Thoracic aorta (tissue), 2 donors: ENCODE data around the gene RGS11. TPM values are rescaled to one million over a fixed set of nuclear protein-coding genes. Genes with fewer than 3 reads are reported as not detected.

Experiments
- ATAC-seq: fragments of 150-250 bp; one replicate; pipeline ENCODE4 v1.8.0; 2017; ENCODE audit warnings: low read depth; ENCODE audit not compliant: insufficient number of reproducible peaks, low FRiP score
- DNase-seq: peaks from one replicate; pipeline ENCODE4 v3.0.0-alpha.2; 2020; ENCODE audit warnings: low spot score
- H3K27ac ChIP-seq, 2 donors: fragments of 200-600 bp; sonication (generic); 1 replicate in 1 of 2; 2 replicates in 1 of 2; pipeline ENCODE4 v1.5.1; 2016; ENCODE audit warnings: mild to moderate bottlenecking in 2 of 2, moderate library complexity in 2 of 2
- H3K27me3 ChIP-seq: fragments of 200-600 bp; sonication (generic); replicated peaks from 2 replicates; pipeline ENCODE4 v1.6.0; 2016; ENCODE audit warnings: mild to moderate bottlenecking; ENCODE audit not compliant: insufficient read depth
- H3K36me3 ChIP-seq: fragments of 200-600 bp; sonication (generic); one replicate; pipeline ENCODE4 v1.5.1; 2016
- H3K4me1 ChIP-seq, 2 donors: fragments of 200-600 bp; sonication (generic); 1 replicate in 1 of 2; 2 replicates in 1 of 2; pipeline versions ENCODE4 v1.5.1 to v1.6.0; 2016; ENCODE audit warnings: low read depth in 2 of 2, mild to moderate bottlenecking in 1 of 2; ENCODE audit not compliant: control insufficient read depth in 1 of 2
- H3K4me3 ChIP-seq: fragments of 200-600 bp; sonication (generic); 2 replicates; pipeline ENCODE4 v1.5.1; 2016; ENCODE audit warnings: mild to moderate bottlenecking
- H3K9me3 ChIP-seq: fragments of 200-600 bp; sonication (generic); 2 replicates; pipeline ENCODE4 v1.5.1; 2016
- total RNA-seq, 2 donors: library from RNA; depleted of rRNA; stranded (reverse); fragments of >200 nt; gene quantifications; one replicate each; pipeline versions ENCODE4 v1.1.0 to v1.2.3, GENCODE V29; 2016
- TF ChIP-seq, protein P1 (sequence below): fragments of 200-600 bp; sonication (generic); IDR thresholded peaks from one replicate; pipeline ENCODE4 v1.5.1; 2019; ENCODE audit warnings: antibody characterized with exemption

Gene RGS11
- total RNA-seq, 2 donors from 2014 or later, result 16.8 to 19.4 TPM

GRCh38 chr16:282491-282890, 6.7 kb upstream of the RGS11 start:
- Histone ChIP-seq H3K4me3 (no peak overlapping the region), H3K27me3 (no peaks in the 10 kb centered on the region), H3K4me1 (peaks cover 0 to 10% of the 10 kb centered on the region in 2 donors), H3K36me3 (no peaks in the 10 kb centered on the region), H3K9me3 (no peaks in the 10 kb centered on the region), H3K27ac (no peak overlapping the region)
- TF ChIP-seq, protein P1, sequence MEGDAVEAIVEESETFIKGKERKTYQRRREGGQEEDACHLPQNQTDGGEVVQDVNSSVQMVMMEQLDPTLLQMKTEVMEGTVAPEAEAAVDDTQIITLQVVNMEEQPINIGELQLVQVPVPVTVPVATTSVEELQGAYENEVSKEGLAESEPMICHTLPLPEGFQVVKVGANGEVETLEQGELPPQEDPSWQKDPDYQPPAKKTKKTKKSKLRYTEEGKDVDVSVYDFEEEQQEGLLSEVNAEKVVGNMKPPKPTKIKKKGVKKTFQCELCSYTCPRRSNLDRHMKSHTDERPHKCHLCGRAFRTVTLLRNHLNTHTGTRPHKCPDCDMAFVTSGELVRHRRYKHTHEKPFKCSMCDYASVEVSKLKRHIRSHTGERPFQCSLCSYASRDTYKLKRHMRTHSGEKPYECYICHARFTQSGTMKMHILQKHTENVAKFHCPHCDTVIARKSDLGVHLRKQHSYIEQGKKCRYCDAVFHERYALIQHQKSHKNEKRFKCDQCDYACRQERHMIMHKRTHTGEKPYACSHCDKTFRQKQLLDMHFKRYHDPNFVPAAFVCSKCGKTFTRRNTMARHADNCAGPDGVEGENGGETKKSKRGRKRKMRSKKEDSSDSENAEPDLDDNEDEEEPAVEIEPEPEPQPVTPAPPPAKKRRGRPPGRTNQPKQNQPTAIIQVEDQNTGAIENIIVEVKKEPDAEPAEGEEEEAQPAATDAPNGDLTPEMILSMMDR, result no peak
- DNase-seq, result no peak
- no peak for ATAC-seq

DNA sequence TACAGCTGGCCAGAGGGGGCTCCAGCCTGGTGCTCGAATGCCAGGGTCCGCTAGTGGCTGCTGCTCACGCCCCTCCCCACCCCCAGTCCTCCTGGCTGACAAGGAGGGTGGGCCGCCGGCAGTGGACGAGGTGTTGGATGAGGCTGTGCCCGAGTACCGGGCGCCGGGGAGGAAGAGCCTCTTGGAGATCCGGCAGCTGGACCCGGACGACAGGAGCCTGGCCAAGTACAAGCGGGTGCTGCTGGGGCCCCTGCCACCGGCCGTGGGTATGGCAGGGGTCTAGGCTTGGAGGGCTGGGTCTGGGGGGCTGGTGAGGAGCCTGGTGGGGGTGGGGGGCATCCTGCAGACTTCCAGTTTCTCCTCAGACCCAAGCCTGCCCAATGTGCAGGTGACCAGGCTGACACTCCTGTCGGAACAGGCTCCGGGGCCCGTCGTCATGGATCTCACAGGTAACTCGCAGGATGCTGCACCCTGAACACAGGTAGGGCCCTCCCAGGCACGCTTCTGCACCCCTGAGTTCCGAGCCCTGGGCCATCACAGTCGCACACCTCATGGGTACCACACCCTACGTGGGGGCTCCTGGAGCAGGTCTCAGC, 6.0 kb upstream of the RGS11 start:
- ATAC-seq (no peak), DNase-seq (no peak)
- Histone ChIP-seq H3K27ac (no peak overlapping the region), H3K9me3 (no peaks in the 10 kb centered on the region), H3K36me3 (no peaks in the 10 kb centered on the region), H3K4me3 (no peak overlapping the region), H3K4me1 (peaks cover 0 to 10% of the 10 kb centered on the region in 2 donors), H3K27me3 (no peaks in the 10 kb centered on the region)
- TF ChIP-seq, protein P1, result no peak

DNA sequence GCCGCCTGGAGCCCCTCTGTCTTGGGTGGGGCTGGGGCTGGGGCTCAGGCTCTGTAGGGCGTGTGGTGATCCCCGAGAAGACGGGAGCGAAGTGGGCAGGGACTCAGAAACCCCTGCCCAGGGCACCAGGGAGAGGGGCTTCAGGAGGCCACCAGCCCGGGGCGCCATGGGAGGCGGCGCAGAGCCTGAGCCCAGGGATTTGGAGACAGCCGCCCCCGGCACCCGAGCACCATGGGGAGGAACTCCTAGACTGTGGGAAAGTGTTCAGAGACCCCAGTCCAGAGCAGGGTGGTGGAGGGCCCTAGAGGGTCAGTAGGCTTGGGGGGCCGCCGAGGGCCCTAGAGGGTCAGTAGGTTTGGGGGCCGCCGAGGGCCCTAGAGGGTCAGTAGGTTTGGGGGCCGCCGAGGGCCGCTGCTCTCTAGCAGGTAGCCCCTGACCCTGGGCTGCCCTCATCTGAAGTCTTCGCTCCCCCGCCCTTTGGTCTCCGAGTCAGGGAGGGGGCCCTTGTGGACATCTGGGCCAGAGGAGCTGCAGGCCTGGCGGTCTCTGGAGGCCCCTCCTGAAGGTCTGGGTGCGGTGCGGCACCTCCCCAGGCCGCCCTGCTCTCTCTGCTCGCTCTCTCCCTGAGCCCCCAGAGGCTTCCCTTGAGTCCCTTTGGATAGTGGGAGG, 5.4 kb upstream of the RGS11 start:
- Histone ChIP-seq H3K4me3 (peak overlapping the region; percentile 52), H3K27ac (no peak overlapping the region)

GRCh38 chr16:280552-280951, 4.8 kb upstream of the RGS11 start, which contains the start of gene ARHGDIG:
TSS of gene ARHGDIG (plus strand) at chr16:280591. CDS start at chr16:280681, 90 bp downstream.
- TF ChIP-seq, protein P1, result no peak
- no peaks in the 10 kb centered on the region for H3K9me3 ChIP-seq
- no peaks in the 10 kb centered on the region for H3K36me3 ChIP-seq
- ATAC-seq, result no peak
- peak within 1 kb of the TSS; percentile 52 for H3K4me3 ChIP-seq
- H3K27me3 ChIP-seq, result no peaks in the 10 kb centered on the region
- DNase-seq, result no peak
- H3K27ac ChIP-seq, result no peak within 1 kb of the TSS
- H3K4me1 ChIP-seq, result peaks cover 0 to 10% of the 10 kb centered on the region in 2 donors

More for the DNA sequence above, 5.4 kb upstream of the RGS11 start:
- H3K9me3 ChIP-seq, result no peaks in the 10 kb centered on the region
- no peaks in the 10 kb centered on the region for H3K36me3 ChIP-seq
- no peak for ATAC-seq
- TF ChIP-seq, protein P1, result no peak
- no peaks in the 10 kb centered on the region for H3K27me3 ChIP-seq
- H3K4me1 ChIP-seq, result peaks cover 0 to 10% of the 10 kb centered on the region in 2 donors
- no peak for DNase-seq

DNA sequence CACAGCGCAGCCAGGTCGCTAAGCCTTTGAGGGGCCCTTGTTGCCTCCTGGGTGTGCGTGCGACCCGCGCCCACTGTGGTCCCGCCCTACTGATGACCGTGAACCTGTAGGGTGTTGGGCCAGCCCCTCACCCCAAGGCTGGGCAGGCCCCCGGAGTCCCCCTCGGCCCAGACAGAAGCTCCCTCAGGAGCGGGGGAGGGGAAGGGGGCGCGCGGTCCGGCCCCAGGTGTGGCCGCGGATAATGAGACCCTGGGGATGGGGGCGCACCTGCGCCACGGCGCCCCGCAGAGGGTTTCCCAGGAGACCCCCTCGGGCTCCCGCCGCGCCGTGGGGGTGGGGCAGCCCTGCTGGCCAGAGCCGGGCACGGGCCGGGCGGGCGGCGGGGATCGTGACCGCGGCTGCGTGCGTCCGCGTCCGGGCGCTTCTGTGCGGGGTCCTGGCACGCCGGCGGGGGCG, 4.3 kb upstream of the RGS11 start:
- ATAC-seq (no peak), DNase-seq (no peak)
- Histone ChIP-seq H3K36me3 (no peaks in the 10 kb centered on the region), H3K4me3 (no peak overlapping the region), H3K4me1 (peaks cover 0 to 13% of the 10 kb centered on the region in 2 donors), H3K27me3 (no peaks in the 10 kb centered on the region), H3K27ac (no peak overlapping the region), H3K9me3 (no peaks in the 10 kb centered on the region)
- TF ChIP-seq, protein P1, result no peak
